Activated naive CD8-positive, alpha-beta T cell treated with anti-CD3 and anti-CD28 coated beads, Interleukin-2, amount 50 U/mL, for 24 hours (primary cell): Measurements from ENCODE around the gene CELSR3.
A peak's percentile ranks its signal among the peaks of the same experiment; 100 is the strongest.

Source experiments
- ATAC-seq: fragments of 150-1000 bp; cut with Tn5 transposase; one replicate; pipeline ENCODE4 v1.10.0; 2021
- DNase-seq: peaks from one replicate; pipeline ENCODE4 v3.0.0; 2021
- H3K27ac Mint-ChIP-seq: one replicate; pipeline ENCODE4 v1.8.0; 2021; ENCODE audit warnings: mild to moderate bottlenecking, mixed read lengths
- H3K27me3 Mint-ChIP-seq: one replicate; pipeline ENCODE4 v1.8.0; 2021; ENCODE audit warnings: mixed read lengths
- H3K36me3 Mint-ChIP-seq: one replicate; pipeline ENCODE4 v1.8.0; 2021; ENCODE audit warnings: low read depth, mixed read lengths
- H3K4me1 Mint-ChIP-seq: one replicate; pipeline ENCODE4 v1.8.0; 2021; ENCODE audit warnings: mixed read lengths
- H3K4me3 Mint-ChIP-seq: one replicate; pipeline ENCODE4 v1.8.0; 2021; ENCODE audit warnings: mild to moderate bottlenecking, moderate library complexity, mixed read lengths
- H3K9me3 Mint-ChIP-seq: one replicate; pipeline ENCODE4 v1.8.0; 2021; ENCODE audit warnings: mixed read lengths

CELSR3 gene

GRCh38 chr3:48635222-48636021 lies 27.3 kb downstream of the CELSR3 start, which contains the start of gene SLC26A6:
Gene SLC26A6 (minus strand): TSS chr3:48635461. CDS start chr3:48635393, 68 bp downstream.
- DNase-seq (peak; percentile 96), ATAC-seq (peak; percentile 95)
- H3K4me3 Mint-ChIP-seq = peak within 1 kb of the TSS; percentile 84
- H3K27me3 Mint-ChIP-seq = no peaks in the 10 kb centered on the region
- H3K36me3 Mint-ChIP-seq = peaks cover 3% of the 10 kb centered on the region
- no peaks in the 10 kb centered on the region for H3K9me3 Mint-ChIP-seq
- peak within 1 kb of the TSS; percentile 69 for H3K27ac Mint-ChIP-seq
- peaks cover 21% of the 10 kb centered on the region for H3K4me1 Mint-ChIP-seq

GRCh38 chr3:48634661-48635221 lies 27.9 kb downstream of the CELSR3 start:
- no peaks in the 10 kb centered on the region for H3K27me3 Mint-ChIP-seq
- ATAC-seq = peak; percentile 39
- peaks cover 21% of the 10 kb centered on the region for H3K4me1 Mint-ChIP-seq
- H3K36me3 Mint-ChIP-seq = peaks cover 5% of the 10 kb centered on the region
- DNase-seq = peak; percentile 68
- no peak overlapping the region for H3K27ac Mint-ChIP-seq
- no peaks in the 10 kb centered on the region for H3K9me3 Mint-ChIP-seq
- H3K4me3 Mint-ChIP-seq = peak overlapping the region; percentile 84

DNA sequence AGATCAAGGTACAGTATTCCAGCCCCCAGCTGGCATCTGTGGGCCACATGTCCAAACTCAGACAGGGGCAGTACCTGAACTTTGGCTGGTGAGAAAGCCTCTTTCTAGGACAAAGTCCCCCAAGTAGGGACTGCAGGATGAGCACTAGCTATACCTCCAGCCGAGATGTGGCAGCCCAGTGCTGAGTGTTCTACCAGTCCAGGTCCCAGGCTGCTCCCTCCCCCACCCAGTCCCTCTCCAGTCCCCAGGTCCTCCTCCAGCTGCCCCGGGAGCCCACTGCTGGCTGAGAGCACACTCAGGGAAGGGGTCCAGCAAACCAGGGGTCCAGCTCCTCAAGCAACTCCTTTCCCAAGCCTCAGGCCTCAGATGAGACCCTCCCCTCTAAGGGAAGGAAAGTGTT lies 28.9 kb downstream of the CELSR3 start:
- H3K4me1 Mint-ChIP-seq = peaks cover 21% of the 10 kb centered on the region
- no peaks in the 10 kb centered on the region for H3K27me3 Mint-ChIP-seq
- no peak for DNase-seq
- peaks cover 5% of the 10 kb centered on the region for H3K36me3 Mint-ChIP-seq
- no peak overlapping the region for H3K4me3 Mint-ChIP-seq
- ATAC-seq = no peak
- H3K9me3 Mint-ChIP-seq = no peaks in the 10 kb centered on the region
- H3K27ac Mint-ChIP-seq = no peak overlapping the region

GRCh38 chr3:48633256-48633655 lies 29.4 kb downstream of the CELSR3 start:
- H3K4me3 Mint-ChIP-seq = no peak overlapping the region
- no peak for DNase-seq

GRCh38 chr3:48631516-48632448 lies 30.9 kb downstream of the CELSR3 start:
- H3K27ac Mint-ChIP-seq = no peak overlapping the region
- H3K4me1 Mint-ChIP-seq = peaks cover 16% of the 10 kb centered on the region
- no peak for DNase-seq
- peaks cover 10% of the 10 kb centered on the region for H3K36me3 Mint-ChIP-seq
- ATAC-seq = no peak
- H3K27me3 Mint-ChIP-seq = no peaks in the 10 kb centered on the region
- no peaks in the 10 kb centered on the region for H3K9me3 Mint-ChIP-seq
- H3K4me3 Mint-ChIP-seq = no peak overlapping the region

More at GRCh38 chr3:48633256-48633655, 29.4 kb downstream of the CELSR3 start:
- H3K9me3 Mint-ChIP-seq = no peaks in the 10 kb centered on the region
- peaks cover 21% of the 10 kb centered on the region for H3K4me1 Mint-ChIP-seq
- H3K27me3 Mint-ChIP-seq = no peaks in the 10 kb centered on the region
- no peak overlapping the region for H3K27ac Mint-ChIP-seq
- peaks cover 6% of the 10 kb centered on the region for H3K36me3 Mint-ChIP-seq
- ATAC-seq = no peak

DNA sequence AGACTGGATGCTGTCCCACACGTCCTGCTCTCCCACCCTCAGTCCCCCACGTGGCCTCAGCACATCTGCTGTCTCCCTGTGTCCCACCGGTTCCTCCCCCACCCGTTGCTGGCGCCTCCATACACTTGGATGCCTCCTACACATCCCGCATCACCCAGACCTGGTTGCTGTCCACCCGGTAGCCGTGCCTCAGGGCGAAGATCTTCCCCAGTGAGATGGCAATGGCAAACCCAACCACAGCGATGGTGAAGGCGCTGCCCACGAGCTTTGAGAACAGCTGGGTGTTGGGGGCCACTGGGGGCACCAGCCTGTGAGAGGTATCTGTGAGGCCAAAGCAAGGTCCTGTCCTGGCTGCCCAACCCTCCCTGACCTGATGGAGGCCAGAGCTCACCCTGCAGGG lies 31.9 kb downstream of the CELSR3 start:
- Mint-ChIP-seq H3K4me3 (no peak overlapping the region), H3K36me3 (peaks cover 13% of the 10 kb centered on the region), H3K4me1 (peaks cover 8% of the 10 kb centered on the region), H3K27ac (no peak overlapping the region), H3K27me3 (no peaks in the 10 kb centered on the region), H3K9me3 (no peaks in the 10 kb centered on the region)
- ATAC-seq (no peak), DNase-seq (no peak)

DNA sequence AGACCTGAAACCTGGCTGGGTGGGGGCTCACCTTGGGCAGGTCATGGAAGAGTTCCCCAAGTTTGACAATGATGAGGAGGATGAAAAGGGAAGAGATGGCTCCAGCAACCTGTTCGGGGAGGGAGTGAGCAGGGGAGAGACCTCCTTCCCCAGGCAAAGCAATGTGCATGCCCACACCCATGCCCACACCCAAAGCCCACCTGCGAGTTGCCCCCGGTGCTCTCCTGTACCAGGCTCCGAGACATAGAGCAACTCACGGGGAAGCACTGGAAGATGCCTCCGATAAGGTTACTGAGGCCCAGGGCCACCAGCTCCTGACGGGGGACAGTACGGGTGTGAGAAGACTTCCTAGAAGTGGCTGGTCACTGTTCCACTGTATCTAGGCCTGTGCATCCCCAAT lies 32.3 kb downstream of the CELSR3 start:
- H3K4me1 Mint-ChIP-seq = peaks cover 7% of the 10 kb centered on the region
- no peak overlapping the region for H3K27ac Mint-ChIP-seq
- no peaks in the 10 kb centered on the region for H3K27me3 Mint-ChIP-seq
- ATAC-seq = no peak
- no peaks in the 10 kb centered on the region for H3K9me3 Mint-ChIP-seq
- DNase-seq = no peak
- H3K36me3 Mint-ChIP-seq = peaks cover 13% of the 10 kb centered on the region
- H3K4me3 Mint-ChIP-seq = no peak overlapping the region

- H3K27ac Mint-ChIP-seq = no peak overlapping the region
- H3K4me3 Mint-ChIP-seq = no peak overlapping the region
- DNase-seq (no peak), ATAC-seq (no peak)
- peaks cover 7% of the 10 kb centered on the region for H3K4me1 Mint-ChIP-seq
- no peaks in the 10 kb centered on the region for H3K9me3 Mint-ChIP-seq
- peaks cover 13% of the 10 kb centered on the region for H3K36me3 Mint-ChIP-seq
- H3K27me3 Mint-ChIP-seq = no peaks in the 10 kb centered on the region
Observed at GRCh38 chr3:48629894-48630293, 32.8 kb downstream of the CELSR3 start.

DNA sequence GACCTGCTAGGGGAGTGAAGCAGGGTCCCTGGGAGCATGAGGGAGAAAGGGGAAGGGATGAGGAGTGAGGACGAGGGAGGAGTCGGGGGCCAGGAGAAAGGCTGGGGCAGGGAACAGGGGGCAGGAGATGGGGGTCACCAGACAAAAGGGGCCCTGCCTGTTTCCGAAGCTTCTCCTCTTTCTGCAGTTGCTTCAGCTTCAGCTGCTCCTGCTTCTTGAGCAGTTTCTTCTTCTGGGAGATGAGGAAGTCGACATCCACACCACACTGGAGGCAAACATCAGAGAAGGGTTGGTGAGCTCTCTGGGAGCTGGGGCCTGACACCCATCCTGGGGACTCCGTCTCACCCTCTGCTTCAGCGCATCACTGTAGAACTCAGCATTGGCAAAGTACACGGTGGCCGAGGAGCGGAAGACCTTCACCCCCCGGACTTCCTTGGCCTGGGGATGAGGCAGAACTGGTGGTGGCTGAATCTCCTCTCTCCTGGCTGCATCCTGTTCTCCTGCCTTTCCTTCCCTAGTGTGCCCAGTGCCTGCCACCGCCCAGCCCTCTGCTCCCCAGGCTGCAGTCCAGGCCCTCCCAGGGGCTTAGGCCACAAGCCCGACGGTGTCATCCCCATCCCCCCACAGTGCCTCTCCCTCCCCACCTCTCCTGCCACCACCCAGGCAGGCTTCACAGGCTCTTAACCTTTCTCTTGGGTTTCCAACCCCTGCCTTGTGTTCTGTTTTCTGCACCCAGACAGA lies 34.2 kb downstream of the CELSR3 start:
- Mint-ChIP-seq H3K27me3 (no peaks in the 10 kb centered on the region), H3K4me3 (no peak overlapping the region), H3K27ac (no peak overlapping the region), H3K36me3 (peaks cover 13% of the 10 kb centered on the region), H3K4me1 (no peaks in the 10 kb centered on the region), H3K9me3 (no peaks in the 10 kb centered on the region)
- DNase-seq (no peak), ATAC-seq (no peak)

DNA sequence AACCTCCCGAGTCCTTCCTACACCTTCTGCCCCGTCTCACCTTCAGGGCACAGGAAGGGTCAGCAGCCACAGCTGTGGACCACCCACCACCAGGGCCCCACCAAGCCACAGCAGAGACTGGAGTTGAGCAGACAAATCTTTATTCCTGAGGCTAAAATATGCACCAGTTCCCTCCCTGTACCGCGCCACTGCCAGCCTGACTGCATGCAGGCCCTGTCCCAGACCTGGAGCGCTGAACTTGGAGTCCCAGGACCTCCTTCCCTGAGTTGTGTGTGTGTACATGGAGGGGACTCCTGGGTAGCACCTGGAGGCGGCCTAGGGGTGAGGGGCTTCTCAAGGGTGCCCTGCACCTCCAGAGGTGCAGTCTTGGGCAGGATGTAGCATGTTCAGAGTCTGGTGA lies 37.1 kb downstream of the CELSR3 start:
- ATAC-seq = peak; percentile 6
- Mint-ChIP-seq H3K27me3 (no peaks in the 10 kb centered on the region), H3K4me1 (no peaks in the 10 kb centered on the region)

GRCh38 chr3:48624767-48625166 lies 37.9 kb downstream of the CELSR3 start:
- H3K27me3 Mint-ChIP-seq = no peaks in the 10 kb centered on the region

More for the DNA sequence above, 37.1 kb downstream of the CELSR3 start:
- H3K27ac Mint-ChIP-seq = no peak overlapping the region
- peaks cover 10% of the 10 kb centered on the region for H3K36me3 Mint-ChIP-seq
- H3K9me3 Mint-ChIP-seq = no peaks in the 10 kb centered on the region
- H3K4me3 Mint-ChIP-seq = no peak overlapping the region
- no peak for DNase-seq

GRCh38 chr3:48623851-48624547 lies 38.7 kb downstream of the CELSR3 start:
- no peaks in the 10 kb centered on the region for H3K4me1 Mint-ChIP-seq
- no peak overlapping the region for H3K27ac Mint-ChIP-seq
- ATAC-seq (no peak), DNase-seq (no peak)
- H3K27me3 Mint-ChIP-seq = no peaks in the 10 kb centered on the region
- no peak overlapping the region for H3K4me3 Mint-ChIP-seq
- H3K9me3 Mint-ChIP-seq = peaks cover 2% of the 10 kb centered on the region
- H3K36me3 Mint-ChIP-seq = peaks cover 11% of the 10 kb centered on the region

More at GRCh38 chr3:48624767-48625166, 37.9 kb downstream of the CELSR3 start:
- DNase-seq (no peak), ATAC-seq (no peak)
- no peaks in the 10 kb centered on the region for H3K9me3 Mint-ChIP-seq
- H3K27ac Mint-ChIP-seq = no peak overlapping the region
- H3K36me3 Mint-ChIP-seq = peaks cover 11% of the 10 kb centered on the region
- H3K4me1 Mint-ChIP-seq = no peaks in the 10 kb centered on the region
- H3K4me3 Mint-ChIP-seq = no peak overlapping the region

- peaks cover 13% of the 10 kb centered on the region for H3K36me3 Mint-ChIP-seq
- H3K4me3 Mint-ChIP-seq = no peak within 1 kb of the TSS
- ATAC-seq (no peak), DNase-seq (no peak)
- H3K9me3 Mint-ChIP-seq = peaks cover 17% of the 10 kb centered on the region
- H3K27ac Mint-ChIP-seq = no peak within 1 kb of the TSS
- H3K27me3 Mint-ChIP-seq = no peaks in the 10 kb centered on the region
- no peaks in the 10 kb centered on the region for H3K4me1 Mint-ChIP-seq
Observed at GRCh38 chr3:48621461-48621869, 41.2 kb downstream of the CELSR3 start, which contains the start of gene TMEM89. Gene TMEM89 (minus strand): TSS chr3:48621769. CDS start chr3:48621756, 13 bp downstream.
